ENCODE results near the gene MTF1. TPM values are rescaled to one million over a fixed set of nuclear protein-coding genes. Genes with fewer than 3 reads are reported as not detected.

MTF1 gene
- total RNA-seq, 4 donors from 2014 or later: 3.8 to 7.6 (median 5.4) TPM

DNA sequence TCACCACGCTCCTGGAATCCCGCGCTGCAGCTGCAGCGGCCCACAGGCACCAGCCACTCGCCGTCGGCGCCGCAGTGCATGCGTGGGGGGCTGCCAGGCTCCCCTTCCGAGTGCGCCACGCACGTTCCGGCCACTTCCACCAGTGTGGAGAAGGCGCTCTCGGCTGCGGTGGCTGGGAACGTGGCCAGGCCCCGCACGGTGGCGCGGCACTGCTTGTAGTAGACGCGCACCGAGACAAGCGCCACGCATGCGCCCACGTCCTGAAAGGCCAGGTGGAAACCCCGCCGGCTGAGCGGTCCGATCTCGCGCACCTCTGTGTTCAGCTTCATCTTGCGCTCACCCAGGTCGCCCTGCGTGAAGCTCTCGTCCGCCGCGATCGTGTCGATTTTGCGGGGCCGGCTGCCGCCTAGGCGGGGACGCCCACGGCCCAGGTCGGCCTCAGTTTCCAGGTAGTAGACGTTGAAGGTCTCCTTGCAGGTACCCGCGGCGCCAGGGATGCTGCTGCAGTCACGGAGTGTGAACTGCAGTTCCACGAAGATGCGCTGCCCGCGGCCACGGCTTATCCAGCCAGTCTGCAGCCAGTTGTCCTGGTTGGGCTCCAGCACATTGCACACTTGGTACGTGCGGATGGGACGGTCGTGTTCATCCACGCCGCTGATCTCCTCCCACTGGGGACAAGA is 97.8 kb downstream of the MTF1 start:
- Histone ChIP-seq H3K27me3 (peaks cover 99% of the 10 kb centered on the region), H3K36me3 (no peaks in the 10 kb centered on the region), H3K27ac (no peak overlapping the region), H3K4me1 (no peaks in the 10 kb centered on the region), H3K4me3 (no peak overlapping the region), H3K9me3 (no peaks in the 10 kb centered on the region)
- no peak for ATAC-seq
- 32 to 53% methylated on average over 6 to 8 of the region's 68 CpGs for WGBS, 2 donors (ENCODE audit: low coverage in 1 of 2)
- TF ChIP-seq POLR2AphosphoS5 (IDR thresholded peaks at IDR 0.05): no peak

Small RNA genes within 50 kb of the gene (small RNA-seq; reads per million reads assigned to genes)
- gene RF00092 (0 reads per million in 4 donors), gene RNU6-584P (0 reads per million in 4 donors)

Other genes starting within 250 kb of the MTF1 start
- 1 to 10 TPM in 3 of 4 donors, under 1 TPM in 1; 0.47 to 4.0 (median 2.5) TPM for gene RSPO1, start 224.7 kb downstream of the MTF1 start, total RNA-seq
- gene CDCA8, start 167.1 kb downstream of the MTF1 start, total RNA-seq: 1 to 10 TPM in 1 of 4 donors, under 1 TPM in 3; 0.13 to 1.1 (median 0.67) TPM
- gene EPHA10, start 94.5 kb downstream of the MTF1 start, total RNA-seq: under 1 TPM; 0.12 to 0.93 (median 0.51) TPM
- 1 to 10 TPM; 1.5 to 2.8 (median 2.7) TPM for gene MANEAL, start 65.7 kb downstream of the MTF1 start, total RNA-seq
- 10 to 100 TPM; 53.7 to 73.0 (median 62.5) TPM for gene C1orf122, start 51.8 kb downstream of the MTF1 start, total RNA-seq
- gene YRDC, start 51.4 kb downstream of the MTF1 start, total RNA-seq: 10 to 100 TPM; 13.6 to 16.9 (median 15.4) TPM
- gene INPP5B, start 87.5 kb upstream of the MTF1 start, total RNA-seq: 10 to 100 TPM; 32.6 to 80.8 (median 37.7) TPM
- 10 to 100 TPM; 44.0 to 61.9 (median 50.9) TPM for gene SF3A3, start 130.4 kb upstream of the MTF1 start, total RNA-seq
- 10 to 100 TPM; 25.8 to 58.4 (median 30.6) TPM for gene FHL3, start 145.9 kb upstream of the MTF1 start, total RNA-seq
- gene UTP11, start 153.1 kb upstream of the MTF1 start, total RNA-seq: 10 to 100 TPM; 50.7 to 79.2 (median 59.8) TPM
- gene POU3F1, start 187.2 kb upstream of the MTF1 start, total RNA-seq: under 1 TPM in 1 of 4 donors, not detected in 3; 0.20 TPM